Raji (cell line): ENCODE measurements around the gene CRTC3.

Source experiments
- POLR2A ChIP-seq: IDR thresholded peaks from 2 replicates; pipeline ENCODE4 v1.6.1; 2011; ENCODE audit warnings: low read depth, low read length, control low read depth; ENCODE audit not compliant: insufficient read depth

The CRTC3 gene

GRCh38 chr15:90685591-90686434, 156.1 kb downstream of the CRTC3 start:
- 0 out of 2 replicates have a peak, but pooled peaks have one; percentile 3 for TF ChIP-seq POLR2A

DNA sequence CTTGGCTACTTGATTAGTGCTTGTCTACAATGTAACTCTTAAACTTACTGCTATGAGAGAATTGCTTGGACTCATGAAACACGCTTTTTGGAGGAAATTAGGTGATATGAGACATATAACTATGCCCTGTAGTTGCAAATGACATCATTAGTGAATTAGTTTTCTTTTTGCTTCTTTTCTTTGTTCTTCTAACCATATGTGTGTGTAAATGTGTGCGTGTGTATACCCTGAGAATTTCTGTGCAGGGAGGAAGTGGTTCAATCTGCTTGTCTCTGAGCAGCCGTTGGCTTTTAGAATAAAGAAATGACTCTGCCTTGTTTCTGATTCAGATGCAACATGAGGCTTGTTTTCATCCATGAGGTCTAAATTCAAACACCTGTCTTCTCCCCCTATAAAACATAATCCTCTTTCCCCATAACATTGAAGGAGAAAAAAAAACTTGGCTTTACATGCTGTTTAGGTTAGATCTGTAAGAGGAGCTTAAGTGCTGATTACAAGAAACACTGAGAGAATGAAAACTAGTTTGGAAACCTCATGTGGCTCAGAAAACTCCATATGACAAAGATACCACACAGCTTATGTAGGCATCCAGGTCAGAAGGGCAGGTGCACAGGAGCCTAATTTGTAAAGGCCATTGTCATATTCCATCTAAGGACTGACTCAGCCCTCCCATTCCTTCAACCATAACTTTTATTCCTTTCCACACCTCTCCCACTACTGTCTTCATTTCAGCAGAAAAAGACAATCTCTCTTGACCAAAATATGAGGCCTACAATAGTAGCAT, 156.9 kb downstream of the CRTC3 start:
- no peak for TF ChIP-seq POLR2A

DNA sequence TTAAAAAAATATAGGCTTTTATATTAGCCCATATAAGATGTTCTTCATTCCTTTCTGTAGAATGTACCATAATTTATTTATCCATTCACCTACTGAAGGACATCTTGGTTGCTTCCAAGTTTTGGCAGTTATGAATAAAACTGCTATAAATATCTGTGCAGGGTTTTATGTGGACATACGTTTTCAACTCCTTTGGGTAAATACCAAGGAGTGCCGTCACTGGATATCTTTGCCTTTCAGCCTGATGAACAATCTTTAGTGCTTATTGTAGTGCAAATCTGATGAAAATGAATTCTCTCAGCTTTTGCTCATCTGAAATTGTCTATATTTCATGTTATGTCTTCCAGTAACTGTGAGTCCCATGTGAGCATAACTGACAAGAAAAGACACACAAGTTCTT, 160.9 kb downstream of the CRTC3 start:
- no peak for TF ChIP-seq POLR2A

- no peak for TF ChIP-seq POLR2A
These were observed 161.6 kb downstream of the CRTC3 start for GRCh38 chr15:90691369-90691768.

DNA sequence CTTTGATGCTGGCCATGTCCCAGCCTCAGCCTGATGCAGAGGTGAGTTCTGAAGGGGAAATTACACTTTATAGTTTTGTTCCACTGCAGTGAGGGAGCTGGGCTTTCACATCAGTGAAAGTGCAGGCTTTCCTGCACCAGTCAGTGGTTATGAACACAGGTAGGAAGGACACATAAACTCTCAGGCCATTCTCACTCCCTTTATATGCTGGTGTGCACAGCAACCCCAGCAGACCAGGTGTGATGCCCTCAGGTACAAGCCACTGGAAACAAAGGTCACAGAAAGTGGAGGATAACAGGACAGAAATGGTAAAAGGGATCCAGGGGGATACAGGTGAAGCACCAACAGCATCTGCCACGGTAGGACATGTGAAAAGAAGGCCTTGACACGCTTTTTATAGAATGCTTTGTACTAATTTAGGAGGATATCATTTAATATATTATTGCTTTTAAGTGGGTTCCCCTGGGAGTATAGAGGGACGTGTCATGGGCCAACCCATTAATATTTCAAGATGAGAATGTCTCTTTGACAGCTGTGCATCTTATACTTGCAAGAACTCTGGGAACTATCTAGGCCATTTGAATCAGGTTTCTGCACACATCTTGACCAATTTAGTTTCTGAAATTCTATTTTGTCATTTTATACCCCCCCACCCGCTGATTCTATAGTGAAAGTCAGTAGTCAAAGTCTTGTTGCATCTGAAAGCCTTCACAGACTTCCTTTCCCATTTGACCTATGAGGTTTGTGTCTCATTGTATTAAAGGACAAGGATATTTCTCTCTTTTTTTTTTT, 162.5 kb downstream of the CRTC3 start:
- TF ChIP-seq POLR2A, result no peak
